ENCODE results near the gene CAMK1D. TPM values are rescaled to one million over a fixed set of nuclear protein-coding genes. Genes with fewer than 3 reads are reported as not detected.

The CAMK1D gene
- total and polyA plus RNA-seq, 9 donors, result 1.8 to 11.7 (median 5.5) TPM

GRCh38 chr10:12842310-12842709 is 493.0 kb downstream of the CAMK1D start:
- 77 to 96% (median 90%) methylated on average over 6 of the region's 6 CpGs for WGBS, 3 donors
- intact Hi-C loops (cut with DNase I), result no loop called here
- Histone ChIP-seq H3K9me3 (no peaks in the 10 kb centered on the region), H3K4me3 (no peak overlapping the region), H3K36me3 (no peaks in the 10 kb centered on the region), H3K4me1 (ENCODE audit: insufficient read depth) (peaks cover 15% of the 10 kb centered on the region), H3K27ac (no peak overlapping the region), H3K27me3 (no peaks in the 10 kb centered on the region)
- DNase-seq, result no peak
- TF ChIP-seq EP300 (IDR thresholded peaks at IDR 0.05), result no peak
- TF ChIP-seq POLR2A (IDR thresholded peaks at IDR 0.05), result no peak
- TF ChIP-seq CTCF (IDR thresholded peaks at IDR 0.05), result no peak

- 89 to 93% (median 92%) methylated on average over 12 of the region's 12 CpGs for WGBS, 3 donors
- Histone ChIP-seq H3K36me3 (no peaks in the 10 kb centered on the region), H3K4me1 (ENCODE audit: insufficient read depth) (peaks cover 15% of the 10 kb centered on the region), H3K27me3 (no peaks in the 10 kb centered on the region), H3K9me3 (no peaks in the 10 kb centered on the region), H3K27ac (no peak overlapping the region), H3K4me3 (no peak overlapping the region)
- no peak for TF ChIP-seq CTCF (IDR thresholded peaks at IDR 0.05)
- intact Hi-C loops (cut with DNase I), result no loop called here
- DNase-seq, result no peak
Observed at GRCh38 chr10:12843296-12843945, 494.1 kb downstream of the CAMK1D start.

DNA sequence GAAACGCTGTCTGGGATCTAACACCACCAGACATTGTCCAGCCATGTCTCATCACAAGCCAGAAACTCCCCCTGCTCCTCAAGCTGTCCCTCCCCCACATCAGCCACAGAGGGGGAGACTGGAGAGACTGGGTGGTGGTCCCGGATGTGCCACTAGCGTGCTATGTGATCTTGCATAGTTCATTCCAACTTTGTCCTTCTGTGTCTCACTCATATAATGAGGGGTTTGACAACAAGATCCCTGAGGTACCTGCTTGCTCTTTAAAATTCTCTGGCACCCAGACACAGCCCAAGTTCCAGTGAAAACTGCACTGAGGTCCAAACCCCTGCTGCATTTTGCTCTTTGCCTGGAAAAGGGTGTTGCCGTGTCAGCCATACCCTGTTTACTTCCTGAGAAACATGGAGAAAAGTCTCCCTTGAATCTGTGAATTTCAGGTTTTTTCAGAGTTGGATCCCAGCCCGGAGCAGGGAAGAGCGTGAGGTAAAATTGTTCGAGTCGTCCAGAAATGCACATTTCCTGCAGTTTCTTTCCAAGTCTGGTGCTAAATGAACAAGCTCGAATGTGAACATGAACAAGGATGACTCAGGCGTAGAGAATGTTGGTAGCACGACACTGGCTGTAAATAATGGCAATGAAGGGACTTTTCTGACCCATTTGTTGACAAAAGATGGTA is 495.6 kb downstream of the CAMK1D start:
- peak in 3 of 5 donors; percentile 63 to 69 (median 64) for DNase-seq

GRCh38 chr10:12846718-12847117 is 497.4 kb downstream of the CAMK1D start:
- Histone ChIP-seq H3K4me3 (no peak overlapping the region), H3K27ac (no peak overlapping the region), H3K27me3 (no peaks in the 10 kb centered on the region), H3K36me3 (no peaks in the 10 kb centered on the region), H3K9me3 (no peaks in the 10 kb centered on the region), H3K4me1 (ENCODE audit: insufficient read depth) (peaks cover 17% of the 10 kb centered on the region)
- intact Hi-C loops (cut with DNase I), result no loop called here
- TF ChIP-seq POLR2A (IDR thresholded peaks at IDR 0.05), result no peak
- no peak for TF ChIP-seq EP300 (IDR thresholded peaks at IDR 0.05)
- no peak for TF ChIP-seq CTCF (IDR thresholded peaks at IDR 0.05)
- 0 to 93% (median 88%) methylated on average over 1 of the region's 1 CpG for WGBS, 3 donors
- no peak for DNase-seq

More for the DNA sequence above, 495.6 kb downstream of the CAMK1D start:
- Histone ChIP-seq H3K27ac (peak overlapping the region in 1 of 2 donors; percentile 69), H3K9me3 (no peaks in the 10 kb centered on the region), H3K27me3 (no peaks in the 10 kb centered on the region), H3K36me3 (no peaks in the 10 kb centered on the region), H3K4me1 (ENCODE audit: insufficient read depth) (peaks cover 19% of the 10 kb centered on the region), H3K4me3 (no peak overlapping the region)
- intact Hi-C loops (cut with DNase I), result no loop called here
- WGBS, 3 donors, result 2 to 4% (median 4%) methylated on average over 11 of the region's 11 CpGs
- TF ChIP-seq POLR2A (IDR thresholded peaks at IDR 0.05) (no peak), EP300 (IDR thresholded peaks at IDR 0.05) (no peak), CTCF (IDR thresholded peaks at IDR 0.05) (no peak)
